ENCODE measurements around the gene RBM33. TPM values are rescaled to one million over a fixed set of nuclear protein-coding genes. Genes with fewer than 3 reads are reported as not detected.

RBM33 gene
- total RNA-seq, 1 donor from 2014 or later: 75.2 TPM

DNA sequence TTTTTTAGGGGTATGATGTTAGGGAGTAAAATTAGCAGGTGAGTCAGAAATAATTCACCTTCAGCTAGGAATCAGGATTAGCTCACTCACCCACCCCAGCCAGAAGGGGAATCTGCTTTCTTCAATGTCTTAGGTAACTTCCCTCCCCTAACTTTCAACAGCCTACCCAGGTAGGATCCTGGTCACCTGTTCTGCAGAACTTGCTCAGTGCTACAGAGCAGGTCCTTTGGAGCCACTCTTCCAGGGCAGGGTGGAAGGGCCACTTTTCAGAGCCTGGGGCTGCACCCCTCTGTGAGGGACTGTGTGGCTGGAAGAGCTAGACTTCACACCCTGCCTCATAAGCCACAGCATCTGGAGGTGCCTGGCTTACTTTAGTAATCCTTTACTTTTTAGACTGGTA, 109.7 kb downstream of the RBM33 start:
- intact Hi-C loops (cut with micrococcal nuclease): no loop called here
- H3K4me1 Mint-ChIP-seq (ENCODE audit: low read depth): peaks cover 53% of the 10 kb centered on the region
- H3K36me3 Mint-ChIP-seq (ENCODE audit: low read depth): peaks cover 30% of the 10 kb centered on the region

DNA sequence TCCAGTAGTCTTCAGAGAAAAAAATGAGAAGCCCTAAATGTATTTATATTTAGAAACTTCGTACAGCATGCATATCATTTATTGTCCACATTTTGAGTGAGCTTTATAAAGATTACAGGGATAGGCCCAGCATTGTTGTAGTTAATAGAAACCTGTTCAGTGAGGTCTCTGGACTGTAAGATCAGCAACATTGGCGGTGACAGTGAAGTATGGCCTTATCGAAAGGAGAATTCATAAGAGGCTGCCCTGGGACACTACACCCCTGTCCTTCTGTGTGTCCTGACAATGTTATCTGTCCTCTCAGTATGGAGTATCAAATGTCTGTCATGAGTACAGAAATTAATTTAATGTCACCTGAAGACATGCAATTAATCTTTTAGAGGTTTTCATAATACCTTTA, 110.6 kb downstream of the RBM33 start:
- Mint-ChIP-seq H3K9me3 (no peaks in the 10 kb centered on the region), H3K27ac (no peak overlapping the region), H3K36me3 (ENCODE audit: low read depth) (peaks cover 30% of the 10 kb centered on the region), H3K4me3 (no peak overlapping the region), H3K4me1 (ENCODE audit: low read depth) (peaks cover 45% of the 10 kb centered on the region), H3K27me3 (ENCODE audit: insufficient read depth) (no peaks in the 10 kb centered on the region)
- no peak for DNase-seq (ENCODE audit: low spot score)
- intact Hi-C loops (cut with micrococcal nuclease): no loop called here

More for the DNA sequence above, 109.7 kb downstream of the RBM33 start:
- Mint-ChIP-seq H3K9me3 (no peaks in the 10 kb centered on the region), H3K27me3 (ENCODE audit: insufficient read depth) (no peaks in the 10 kb centered on the region), H3K4me3 (no peak overlapping the region), H3K27ac (no peak overlapping the region)
- no peak for DNase-seq (ENCODE audit: low spot score)

DNA sequence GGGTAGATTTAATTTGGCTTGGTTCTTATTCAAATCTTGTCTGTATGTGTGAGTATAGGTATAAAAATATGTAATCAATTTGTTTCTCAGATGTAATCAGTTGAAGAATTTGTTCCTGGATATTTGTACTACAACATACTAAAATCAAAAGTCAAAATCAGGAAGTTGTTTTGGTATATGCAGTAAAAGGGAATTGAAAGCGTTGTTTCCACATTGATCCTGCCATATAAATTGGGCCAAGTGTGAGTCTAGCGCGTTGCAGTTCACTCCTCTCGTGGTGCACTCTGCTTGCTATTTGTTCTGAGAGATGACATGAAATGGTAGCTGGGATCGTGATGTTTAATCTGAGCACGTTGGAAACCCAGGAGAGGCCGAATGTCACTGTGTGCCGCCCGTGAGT, 111.9 kb downstream of the RBM33 start:
- Mint-ChIP-seq H3K4me1 (ENCODE audit: low read depth) (peaks cover 47% of the 10 kb centered on the region), H3K36me3 (ENCODE audit: low read depth) (peaks cover 33% of the 10 kb centered on the region), H3K27ac (no peak overlapping the region), H3K27me3 (ENCODE audit: insufficient read depth) (no peaks in the 10 kb centered on the region), H3K4me3 (no peak overlapping the region), H3K9me3 (no peaks in the 10 kb centered on the region)
- DNase-seq (ENCODE audit: low spot score): no peak
- intact Hi-C loops (cut with micrococcal nuclease): no loop called here

DNA sequence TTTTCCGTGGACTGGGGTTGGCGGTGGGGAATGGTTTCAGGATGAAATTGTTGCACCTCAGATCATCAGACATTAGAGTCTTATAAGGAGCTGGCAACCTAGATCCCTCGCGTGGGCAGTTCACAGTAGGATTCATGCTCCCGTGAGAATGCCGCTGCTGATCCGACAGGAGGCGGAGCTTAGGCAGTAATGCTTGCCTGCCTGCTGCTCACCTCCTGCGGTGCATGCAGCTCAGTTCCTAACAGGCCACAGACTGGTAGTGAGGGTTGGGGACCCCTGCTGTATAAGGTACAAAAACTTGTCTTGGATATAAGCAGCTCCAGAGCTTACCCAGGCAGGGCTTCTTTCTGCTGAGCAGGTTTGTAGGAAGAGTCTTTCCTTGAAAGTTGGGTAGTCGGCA, 113.9 kb downstream of the RBM33 start:
- peaks cover 39% of the 10 kb centered on the region for H3K36me3 Mint-ChIP-seq (ENCODE audit: low read depth)

DNA sequence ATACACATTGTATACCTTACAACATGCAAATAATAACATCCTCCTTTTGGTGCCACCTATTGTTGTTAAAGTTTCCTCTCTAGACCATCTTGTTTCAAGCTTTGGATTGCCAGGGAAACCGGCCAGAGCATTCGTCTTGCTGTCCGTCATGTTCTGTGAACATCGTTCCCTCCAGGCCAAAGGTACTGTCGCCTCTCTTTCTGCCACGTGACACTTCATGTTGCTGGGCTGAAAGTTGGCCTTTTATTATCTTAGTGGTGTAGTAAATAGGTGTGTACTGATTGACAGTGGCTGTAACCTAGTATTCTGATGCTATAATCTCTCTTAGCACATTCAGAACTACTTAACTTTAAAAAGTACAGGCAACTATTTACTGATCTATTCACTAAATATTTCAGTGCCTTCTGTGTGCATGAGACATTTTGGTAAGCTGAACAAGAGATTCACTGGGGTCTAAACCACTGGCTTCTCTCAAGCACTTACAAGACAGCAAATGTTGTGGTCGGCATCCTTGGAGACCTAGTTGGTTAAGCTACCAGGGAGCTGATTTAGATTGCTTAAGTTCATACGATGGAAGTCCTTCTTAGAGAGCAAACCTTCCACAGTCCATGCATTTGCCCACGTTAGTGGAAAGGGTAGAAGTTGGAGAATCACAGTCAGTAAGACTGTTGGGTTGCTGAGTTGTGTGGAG, 115.4 kb downstream of the RBM33 start:
- no peak overlapping the region for H3K4me3 Mint-ChIP-seq
- intact Hi-C loops (cut with micrococcal nuclease): no loop called here
- DNase-seq (ENCODE audit: low spot score): no peak
- H3K9me3 Mint-ChIP-seq: no peaks in the 10 kb centered on the region
- H3K27me3 Mint-ChIP-seq (ENCODE audit: insufficient read depth): no peaks in the 10 kb centered on the region
- peaks cover 48% of the 10 kb centered on the region for H3K4me1 Mint-ChIP-seq (ENCODE audit: low read depth)
- peaks cover 37% of the 10 kb centered on the region for H3K36me3 Mint-ChIP-seq (ENCODE audit: low read depth)
- peak overlapping the region; percentile 62 for H3K27ac Mint-ChIP-seq

More for the DNA sequence above, 113.9 kb downstream of the RBM33 start:
- Mint-ChIP-seq H3K4me3 (no peak overlapping the region), H3K27ac (no peak overlapping the region), H3K27me3 (ENCODE audit: insufficient read depth) (no peaks in the 10 kb centered on the region), H3K9me3 (no peaks in the 10 kb centered on the region), H3K4me1 (ENCODE audit: low read depth) (peaks cover 47% of the 10 kb centered on the region)
- DNase-seq (ENCODE audit: low spot score): no peak
- intact Hi-C loops (cut with micrococcal nuclease): no loop called here

DNA sequence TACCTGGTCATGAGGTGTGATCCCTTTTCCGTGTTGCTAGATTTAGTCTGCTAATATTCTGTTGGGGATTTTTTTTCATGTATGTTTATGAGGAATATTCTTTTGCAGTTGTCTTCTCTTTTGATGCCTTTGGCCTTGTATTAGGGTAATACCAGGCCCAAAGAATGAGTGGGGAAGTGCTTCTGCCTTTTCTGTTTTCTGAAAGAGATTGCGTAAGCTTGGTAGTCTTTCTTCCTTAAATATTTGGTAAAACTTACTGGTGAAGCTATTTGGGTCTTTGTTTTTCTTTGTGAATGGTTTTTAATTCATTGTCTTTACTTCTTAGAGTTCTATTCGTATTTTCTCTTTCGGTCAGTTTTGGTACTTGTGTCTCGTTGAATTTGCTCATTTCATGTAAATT, 116.7 kb downstream of the RBM33 start:
- Mint-ChIP-seq H3K27ac (peak overlapping the region; percentile 67), H3K4me3 (no peak overlapping the region), H3K36me3 (ENCODE audit: low read depth) (peaks cover 43% of the 10 kb centered on the region), H3K4me1 (ENCODE audit: low read depth) (peaks cover 54% of the 10 kb centered on the region), H3K27me3 (ENCODE audit: insufficient read depth) (no peaks in the 10 kb centered on the region), H3K9me3 (no peaks in the 10 kb centered on the region)
- no peak for DNase-seq (ENCODE audit: low spot score)
- intact Hi-C loops (cut with micrococcal nuclease): no loop called here

DNA sequence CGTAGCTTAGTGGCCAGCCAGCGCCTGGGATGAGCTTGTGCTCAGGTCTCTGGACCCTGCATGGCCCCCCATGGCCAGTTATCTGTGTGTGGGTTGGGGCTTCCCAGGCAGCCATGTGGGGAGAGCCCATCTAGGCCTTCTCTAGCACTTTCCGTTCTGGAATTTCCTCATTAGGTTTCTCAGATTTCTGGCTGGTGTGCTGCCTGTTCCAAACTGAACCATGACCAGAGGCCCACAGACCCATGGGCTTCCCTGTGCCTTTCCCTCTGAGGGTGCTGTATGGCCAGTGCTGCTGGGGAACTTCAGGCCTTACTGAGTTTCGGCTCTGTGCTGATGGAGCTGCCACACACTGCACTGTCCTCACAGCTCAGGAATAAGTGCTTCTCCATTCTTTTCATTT, 117.6 kb downstream of the RBM33 start:
- Mint-ChIP-seq H3K9me3 (no peaks in the 10 kb centered on the region), H3K36me3 (ENCODE audit: low read depth) (peaks cover 40% of the 10 kb centered on the region), H3K4me1 (ENCODE audit: low read depth) (peaks cover 54% of the 10 kb centered on the region), H3K4me3 (no peak overlapping the region), H3K27ac (peak overlapping the region; percentile 100), H3K27me3 (ENCODE audit: insufficient read depth) (no peaks in the 10 kb centered on the region)
- intact Hi-C loops (cut with micrococcal nuclease): no loop called here
- DNase-seq (ENCODE audit: low spot score): no peak

DNA sequence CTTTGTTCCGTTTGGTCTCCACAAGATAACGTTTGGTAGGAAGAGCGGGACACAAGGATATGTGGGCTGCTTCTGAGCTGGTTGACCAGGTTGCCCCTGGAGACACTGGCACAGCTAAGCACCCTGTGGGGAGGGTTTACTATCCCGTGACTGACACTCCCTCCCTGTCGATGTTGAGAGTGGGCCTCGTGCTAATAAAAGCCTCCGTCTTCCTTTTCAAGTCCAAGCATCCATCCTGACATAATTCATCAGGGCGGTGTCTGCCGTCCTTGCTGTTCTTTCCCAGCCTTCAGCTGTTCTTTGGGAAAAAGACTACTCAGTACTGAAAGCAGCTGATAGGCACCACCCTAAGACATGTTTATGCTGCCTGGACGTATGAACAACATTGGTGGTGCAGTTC, 118.2 kb downstream of the RBM33 start:
- DNase-seq (ENCODE audit: low spot score): no peak
- Mint-ChIP-seq H3K36me3 (ENCODE audit: low read depth) (peaks cover 43% of the 10 kb centered on the region), H3K4me3 (peak overlapping the region; percentile 70), H3K27ac (peak overlapping the region; percentile 100), H3K9me3 (no peaks in the 10 kb centered on the region), H3K27me3 (ENCODE audit: insufficient read depth) (no peaks in the 10 kb centered on the region), H3K4me1 (ENCODE audit: low read depth) (peaks cover 61% of the 10 kb centered on the region)
- intact Hi-C loops (cut with micrococcal nuclease): no loop called here

DNA sequence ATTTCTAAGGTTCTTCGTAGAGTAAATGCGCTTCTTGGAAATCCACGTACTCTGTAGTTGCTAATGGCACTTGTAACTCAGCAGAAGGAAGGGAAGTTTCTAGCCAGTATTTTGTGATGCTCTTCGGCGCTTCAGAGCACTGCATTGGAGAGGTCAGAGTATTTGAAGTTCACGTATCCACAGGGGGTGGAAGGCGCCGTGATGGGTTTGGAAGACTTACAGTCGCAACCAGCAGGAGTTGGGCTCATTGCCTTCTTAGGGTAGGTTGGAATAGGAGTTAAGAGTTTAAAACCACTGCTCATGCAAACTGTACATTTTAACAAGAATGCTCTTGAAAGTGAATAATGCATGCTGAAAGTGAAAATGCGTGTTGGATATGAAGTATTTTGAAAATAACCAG, 118.7 kb downstream of the RBM33 start:
- Mint-ChIP-seq H3K27ac (peak overlapping the region; percentile 100), H3K36me3 (ENCODE audit: low read depth) (peaks cover 44% of the 10 kb centered on the region), H3K9me3 (no peaks in the 10 kb centered on the region)

DNA sequence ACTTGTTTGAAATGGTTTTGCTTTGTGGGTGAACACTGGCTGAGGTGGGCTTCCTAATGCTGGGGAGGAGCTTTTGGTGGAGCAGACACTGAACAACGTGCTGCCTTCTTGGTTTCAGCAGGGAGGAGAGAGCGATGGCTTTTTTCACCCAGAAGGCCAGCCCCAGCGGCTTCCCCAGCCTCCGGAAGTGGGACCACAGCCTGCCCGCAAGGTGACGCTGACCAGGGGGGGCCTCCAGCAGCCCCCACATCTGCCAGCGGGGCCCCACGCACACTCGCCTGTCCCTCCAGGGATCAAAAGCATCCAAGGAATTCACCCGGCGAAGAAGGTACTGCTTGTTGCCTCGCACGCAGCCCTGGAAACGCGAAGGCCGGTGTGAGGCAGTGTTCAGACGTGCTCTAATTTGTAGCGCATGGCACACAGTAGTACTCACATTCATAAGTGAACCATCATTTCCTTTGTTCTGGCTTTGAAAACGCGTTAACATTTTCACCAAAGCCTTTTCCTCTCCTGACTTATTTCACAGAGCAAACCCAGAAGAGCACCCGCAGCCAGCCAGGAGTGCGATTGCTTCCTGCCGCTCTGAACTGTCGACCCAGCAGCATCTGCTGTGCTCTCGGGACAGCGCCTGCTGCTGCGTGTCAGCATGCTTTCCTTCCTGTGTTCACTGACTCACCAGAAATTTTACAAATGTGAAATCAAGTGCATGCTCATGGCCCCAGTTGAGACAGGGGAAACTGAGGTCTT, 119.4 kb downstream of the RBM33 start:
- Mint-ChIP-seq H3K27ac (peak overlapping the region; percentile 100), H3K27me3 (ENCODE audit: insufficient read depth) (no peaks in the 10 kb centered on the region), H3K36me3 (ENCODE audit: low read depth) (peaks cover 47% of the 10 kb centered on the region), H3K4me1 (ENCODE audit: low read depth) (peaks cover 66% of the 10 kb centered on the region), H3K9me3 (no peaks in the 10 kb centered on the region), H3K4me3 (peak overlapping the region; percentile 85)
- peak; percentile 65 for DNase-seq (ENCODE audit: low spot score)
- intact Hi-C loops (cut with micrococcal nuclease): loop anchor here (1.0 kb wide), 5 partner anchors 18 to 559 kb away; partner anchors contain the start of gene RBM33

More for the DNA sequence above, 118.7 kb downstream of the RBM33 start:
- H3K4me1 Mint-ChIP-seq (ENCODE audit: low read depth): peaks cover 63% of the 10 kb centered on the region
- H3K27me3 Mint-ChIP-seq (ENCODE audit: insufficient read depth): no peaks in the 10 kb centered on the region
- intact Hi-C loops (cut with micrococcal nuclease): no loop called here
- DNase-seq (ENCODE audit: low spot score): no peak
- peak overlapping the region; percentile 70 for H3K4me3 Mint-ChIP-seq

DNA sequence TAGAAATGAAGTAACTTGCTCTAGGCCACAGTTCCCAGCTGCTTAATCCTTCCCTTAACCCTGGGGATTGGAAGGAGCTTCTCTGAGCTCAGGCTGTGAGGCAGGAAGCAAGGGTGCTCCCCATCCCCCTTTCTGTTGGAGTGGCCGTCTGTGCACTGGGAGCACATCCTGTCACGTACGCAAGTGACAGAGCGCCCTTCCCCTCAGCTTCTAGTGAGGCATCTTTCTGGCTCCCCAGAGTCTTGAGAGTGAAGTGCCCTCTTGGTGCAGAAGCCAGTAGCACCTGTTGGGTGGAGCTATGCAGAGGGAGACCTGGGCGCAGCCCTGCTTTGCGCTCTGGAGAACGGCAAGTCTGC, 120.0 kb downstream of the RBM33 start:
- Mint-ChIP-seq H3K36me3 (ENCODE audit: low read depth) (peaks cover 46% of the 10 kb centered on the region), H3K4me1 (ENCODE audit: low read depth) (peaks cover 66% of the 10 kb centered on the region), H3K27me3 (ENCODE audit: insufficient read depth) (no peaks in the 10 kb centered on the region), H3K4me3 (peak overlapping the region; percentile 85), H3K9me3 (no peaks in the 10 kb centered on the region), H3K27ac (peak overlapping the region; percentile 100)
- intact Hi-C loops (cut with micrococcal nuclease): loop anchor here (1.0 kb wide), 5 partner anchors 18 to 559 kb away; partner anchors contain the start of gene RBM33
- peak; percentile 53 for DNase-seq (ENCODE audit: low spot score)

DNA sequence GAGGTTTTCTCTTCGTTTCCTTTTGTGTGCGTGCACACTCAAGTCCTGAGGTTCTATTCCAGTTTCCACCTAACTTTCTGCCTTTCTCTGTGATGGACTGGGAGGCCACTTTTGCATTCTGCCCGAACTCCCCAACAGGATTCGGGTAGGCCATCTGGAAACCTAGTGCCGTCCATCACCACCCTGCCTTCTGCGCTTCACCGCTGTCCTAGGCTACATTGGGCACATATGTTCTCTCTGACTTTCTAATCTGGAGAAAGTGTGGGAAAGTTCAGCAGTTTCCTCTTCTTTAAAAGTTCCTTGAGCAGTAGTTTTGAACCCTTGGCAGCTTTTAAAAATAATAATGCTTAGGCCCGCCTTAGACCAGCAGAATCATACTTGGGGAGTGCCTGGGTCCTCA, 121.0 kb downstream of the RBM33 start:
- Mint-ChIP-seq H3K4me1 (ENCODE audit: low read depth) (peaks cover 66% of the 10 kb centered on the region), H3K36me3 (ENCODE audit: low read depth) (peaks cover 46% of the 10 kb centered on the region), H3K27ac (peak overlapping the region; percentile 18), H3K27me3 (ENCODE audit: insufficient read depth) (no peaks in the 10 kb centered on the region), H3K9me3 (no peaks in the 10 kb centered on the region), H3K4me3 (no peak overlapping the region)
- intact Hi-C loops (cut with micrococcal nuclease): no loop called here
- DNase-seq (ENCODE audit: low spot score): no peak

DNA sequence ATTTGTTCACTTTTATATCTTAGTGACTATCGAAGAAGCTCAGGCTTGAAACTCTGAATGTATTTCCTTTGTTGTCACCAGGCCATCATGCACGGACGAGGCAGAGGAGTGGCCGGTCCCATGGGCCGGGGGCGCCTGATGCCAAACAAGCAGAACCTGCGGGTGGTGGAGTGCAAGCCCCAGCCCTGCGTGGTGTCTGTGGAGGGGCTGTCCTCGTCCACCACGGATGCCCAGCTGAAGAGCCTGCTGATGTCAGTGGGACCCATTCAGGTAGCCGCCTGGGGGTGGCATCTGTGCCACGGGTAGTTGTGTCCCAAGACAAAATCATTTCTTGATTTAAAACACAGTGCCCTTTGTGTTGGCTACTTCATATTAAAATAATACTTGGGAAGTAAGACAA, 121.9 kb downstream of the RBM33 start:
- H3K9me3 Mint-ChIP-seq: no peaks in the 10 kb centered on the region
- peaks cover 60% of the 10 kb centered on the region for H3K4me1 Mint-ChIP-seq (ENCODE audit: low read depth)
- no peaks in the 10 kb centered on the region for H3K27me3 Mint-ChIP-seq (ENCODE audit: insufficient read depth)
- peaks cover 49% of the 10 kb centered on the region for H3K36me3 Mint-ChIP-seq (ENCODE audit: low read depth)
- DNase-seq (ENCODE audit: low spot score): no peak
- intact Hi-C loops (cut with micrococcal nuclease): no loop called here
- H3K27ac Mint-ChIP-seq: no peak overlapping the region
- H3K4me3 Mint-ChIP-seq: no peak overlapping the region
